GM18505 (cell line): ENCODE data around the gene SNN.
A peak's percentile ranks its signal among the peaks of the same experiment; 100 is the strongest.

Experiments
- ATAC-seq: cut with Tn5 transposase; IDR thresholded peaks from one replicate; pipeline ENCODE4 v1.9.1; 2021; ENCODE audit not compliant: unreplicated experiment
- POLR2A ChIP-seq: IDR thresholded peaks from 4 replicates; pipeline ENCODE4 v1.6.1; 2011; ENCODE audit warnings: borderline replicate concordance; ENCODE audit not compliant: insufficient read depth, insufficient read length; ENCODE audit errors: extremely low read depth

SNN gene

GRCh38 chr16:11667221-11667823, 933 bp upstream of the SNN start:
- ATAC-seq, result no peak
- no peak for TF ChIP-seq POLR2A

- TF ChIP-seq POLR2A, result no peak
- ATAC-seq, result no peak
Measured at GRCh38 chr16:11668623-11669379, 546 bp downstream of the SNN start.

GRCh38 chr16:11669380-11670146, 1.3 kb downstream of the SNN start:
- no peak for TF ChIP-seq POLR2A
- no peak for ATAC-seq

GRCh38 chr16:11670171-11671131, 2.2 kb downstream of the SNN start:
- peak; percentile 11 for TF ChIP-seq POLR2A
- ATAC-seq, result no peak

GRCh38 chr16:11671271-11671670, 3.0 kb downstream of the SNN start:
- ATAC-seq, result no peak
- no peak for TF ChIP-seq POLR2A

- TF ChIP-seq POLR2A, result no peak
- no peak for ATAC-seq
Measured at GRCh38 chr16:11671676-11672075, 3.4 kb downstream of the SNN start.

GRCh38 chr16:11672206-11673090, 4.2 kb downstream of the SNN start:
- no peak for ATAC-seq
- no peak for TF ChIP-seq POLR2A

- ATAC-seq, result no peak
- TF ChIP-seq POLR2A, result no peak
Measured at GRCh38 chr16:11673091-11674000, 5.1 kb downstream of the SNN start.

- no peak for TF ChIP-seq POLR2A
Measured at GRCh38 chr16:11674001-11674817, 6.0 kb downstream of the SNN start.

GRCh38 chr16:11674818-11675560, 6.7 kb downstream of the SNN start:
- TF ChIP-seq POLR2A, result no peak
- ATAC-seq, result no peak

More at GRCh38 chr16:11674001-11674817, 6.0 kb downstream of the SNN start:
- no peak for ATAC-seq
